ENCODE measurements around the gene SDK2. TPM values are rescaled to one million over a fixed set of nuclear protein-coding genes. Genes with fewer than 3 reads are reported as not detected.

Gene SDK2
- total RNA-seq, 6 experiments from 2014 or later, result 0.11 to 0.46 (median 0.25) TPM

DNA sequence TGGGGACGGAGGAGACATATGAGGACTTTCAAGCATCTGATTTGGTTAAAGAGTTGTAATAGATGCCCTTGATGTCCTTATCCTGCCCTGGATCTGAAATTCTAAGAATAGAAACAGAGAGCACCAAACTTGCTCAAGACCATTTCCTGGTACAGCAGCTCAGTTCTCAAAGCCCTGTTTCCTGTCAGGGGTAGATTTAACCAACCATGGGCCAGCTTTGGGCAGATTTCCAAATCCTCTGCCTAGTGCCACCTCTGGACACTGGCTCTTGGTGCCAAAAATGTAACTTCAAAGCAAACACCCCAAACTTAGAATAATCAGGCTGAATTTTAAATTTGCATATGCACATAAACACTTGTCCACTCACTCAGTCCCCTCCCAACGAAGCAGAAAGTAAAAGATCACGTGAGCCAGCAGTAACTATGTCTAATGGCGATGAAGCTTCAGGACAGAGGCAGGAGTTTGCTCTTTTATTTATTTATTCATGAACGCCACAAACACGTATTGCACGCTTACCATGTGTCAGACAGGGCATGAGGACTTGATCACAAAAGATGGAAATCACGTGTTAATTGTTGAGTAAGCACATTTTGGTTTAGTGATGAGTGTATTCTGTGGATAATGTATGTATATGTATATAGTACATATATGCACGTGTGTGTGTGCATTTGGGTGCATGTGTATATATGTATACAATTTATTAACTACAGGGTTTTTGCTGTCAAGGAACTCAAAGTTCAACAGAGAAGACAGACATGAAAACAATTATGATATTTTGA is 23.1 kb upstream of the SDK2 start:
- no peaks in the 10 kb centered on the region for H3K27me3 ChIP-seq
- 34% methylated on average over 9 of the region's 9 CpGs for WGBS (ENCODE audit: insufficient coverage, low coverage, low lambda C conversion rate, missing lambda C conversion rate)
- intact Hi-C loops (cut with DNase I), result no loop called here
- ATAC-seq, result peak in 1 of 4 donors; percentile 34
- no peaks in the 10 kb centered on the region for H3K4me1 ChIP-seq
- no peak overlapping the region for H3K4me3 ChIP-seq
- no peak for DNase-seq
- TF ChIP-seq POLR2A (IDR thresholded peaks at IDR 0.05), result no peak
- no peak for TF ChIP-seq CTCF (IDR thresholded peaks at IDR 0.05)
- H3K27ac ChIP-seq, result no peak overlapping the region
- no peaks in the 10 kb centered on the region for H3K9me3 ChIP-seq
- H3K36me3 ChIP-seq, result no peaks in the 10 kb centered on the region

- WGBS (ENCODE audit: insufficient coverage, low coverage, low lambda C conversion rate, missing lambda C conversion rate), result 67% methylated on average over 1 of the region's 1 CpG
- H3K36me3 ChIP-seq, result no peaks in the 10 kb centered on the region
- no peaks in the 10 kb centered on the region for H3K9me3 ChIP-seq
- ATAC-seq (no peak), DNase-seq (no peak)
- no peak for TF ChIP-seq CTCF (IDR thresholded peaks at IDR 0.05)
- no peak for TF ChIP-seq POLR2A (IDR thresholded peaks at IDR 0.05)
- intact Hi-C loops (cut with DNase I), result no loop called here
- H3K27ac ChIP-seq, result no peak overlapping the region
- H3K4me3 ChIP-seq, result no peak overlapping the region
- no peaks in the 10 kb centered on the region for H3K4me1 ChIP-seq
- no peaks in the 10 kb centered on the region for H3K27me3 ChIP-seq
These were observed 19.4 kb upstream of the SDK2 start for GRCh38 chr17:73663614-73664013.

- no peaks in the 10 kb centered on the region for H3K36me3 ChIP-seq
- intact Hi-C loops (cut with DNase I), result no loop called here
- H3K27me3 ChIP-seq, result no peaks in the 10 kb centered on the region
- 67% methylated on average over 5 of the region's 5 CpGs for WGBS (ENCODE audit: insufficient coverage, low coverage, low lambda C conversion rate, missing lambda C conversion rate)
- DNase-seq, result no peak
- no peak overlapping the region for H3K4me3 ChIP-seq
- no peaks in the 10 kb centered on the region for H3K9me3 ChIP-seq
- no peak for ATAC-seq
- no peak for TF ChIP-seq CTCF (IDR thresholded peaks at IDR 0.05)
- no peak for TF ChIP-seq POLR2A (IDR thresholded peaks at IDR 0.05)
- H3K27ac ChIP-seq, result no peak overlapping the region
- no peaks in the 10 kb centered on the region for H3K4me1 ChIP-seq
These were observed 16.1 kb upstream of the SDK2 start for GRCh38 chr17:73660366-73660765.

DNA sequence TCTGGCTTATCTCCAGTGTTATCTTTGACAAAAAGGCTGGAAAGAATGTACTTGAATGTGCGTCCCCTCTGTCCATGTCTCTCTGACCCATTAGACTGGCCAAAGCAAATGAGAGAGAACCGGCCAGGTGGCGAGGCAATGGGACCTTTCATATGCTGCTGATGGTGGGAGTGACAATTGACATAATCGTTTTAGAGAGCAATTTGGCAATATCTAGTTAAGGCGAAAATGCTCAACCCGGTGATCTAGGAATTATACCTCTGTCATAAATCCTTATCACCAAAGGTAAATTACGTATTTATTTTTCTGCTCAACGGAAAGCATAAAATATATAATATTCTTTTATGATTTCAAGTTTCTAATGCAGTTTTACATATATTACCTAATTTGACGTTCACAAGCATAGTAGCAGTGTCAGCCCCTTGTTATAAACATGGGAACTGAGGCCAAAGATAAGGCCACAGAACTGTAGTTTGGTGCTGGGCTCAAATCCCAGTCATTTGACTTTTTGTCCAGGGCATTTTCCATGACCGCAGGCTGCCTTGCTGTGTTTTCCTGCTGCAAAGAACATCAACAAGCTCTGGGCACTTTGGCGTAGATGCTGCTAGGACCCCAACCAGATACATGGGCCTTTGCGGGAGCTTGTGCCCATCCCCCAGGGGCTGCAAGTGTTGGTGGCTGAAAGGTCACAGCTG is 14.7 kb upstream of the SDK2 start:
- intact Hi-C loops (cut with DNase I), result no loop called here
- 57% methylated on average over 10 of the region's 12 CpGs for WGBS (ENCODE audit: insufficient coverage, low coverage, low lambda C conversion rate, missing lambda C conversion rate)
- ATAC-seq (no peak), DNase-seq (no peak)
- no peak overlapping the region for H3K27ac ChIP-seq
- no peak overlapping the region for H3K4me3 ChIP-seq
- TF ChIP-seq POLR2A (IDR thresholded peaks at IDR 0.05) (no peak), CTCF (IDR thresholded peaks at IDR 0.05) (no peak)
- H3K9me3 ChIP-seq, result no peaks in the 10 kb centered on the region
- H3K36me3 ChIP-seq, result no peaks in the 10 kb centered on the region
- H3K4me1 ChIP-seq, result no peaks in the 10 kb centered on the region
- no peaks in the 10 kb centered on the region for H3K27me3 ChIP-seq

Data from right lobe of liver (tissue), 6 donors.